Heart left ventricle (tissue), 16 donors: ENCODE data around the gene RGS17. TPM values are rescaled to one million over a fixed set of nuclear protein-coding genes. Genes with fewer than 3 reads are reported as not detected.
"Not testable (repeated sequence)": the region's sequence is repeated elsewhere in the genome, so short reads cannot be mapped to it uniquely, and the experiment has no call there.

Experiments
- ATAC-seq, 4 donors: fragments of 200-7000 bp; cut with Tn5 transposase; one replicate each; pipeline ENCODE4 v1.9.1; 2020 to 2022; ENCODE audit warnings: moderate library complexity in 4 of 4, mild to moderate bottlenecking in 3 of 4, moderate number of reproducible peaks in 1 of 4
- DNase-seq, 5 donors: peaks; one replicate each; pipeline ENCODE4 v3.0.0-alpha.2; 2020
- H3K27ac ChIP-seq, 12 donors: fragments of 200-600 bp; sonication (generic) in 4 of 12; one replicate each; pipeline versions ENCODE4 v1.5.0 to v1.8.0; 2016 to 2022; ENCODE audit warnings: mild to moderate bottlenecking in 2 of 12
- H3K27me3 ChIP-seq, 9 donors: fragments of 200-600 bp; sonication (generic) in 2 of 9; one replicate each; pipeline versions ENCODE4 v1.5.1 to v1.8.0; 2016 to 2022; ENCODE audit warnings: mild to moderate bottlenecking in 3 of 9
- H3K36me3 ChIP-seq, 9 donors: fragments of 200-600 bp; sonication (generic) in 2 of 9; one replicate each; pipeline versions ENCODE4 v1.5.0 to v1.8.0; 2018 to 2022; ENCODE audit warnings: mild to moderate bottlenecking in 2 of 9
- H3K4me1 ChIP-seq, 12 donors: fragments of 200-600 bp; sonication (generic) in 4 of 12; one replicate each; pipeline versions ENCODE4 v1.5.0 to v1.8.0; 2016 to 2022; ENCODE audit warnings: mild to moderate bottlenecking in 3 of 12
- H3K4me3 ChIP-seq, 12 donors: fragments of 200-600 bp; sonication (generic) in 4 of 12; one replicate each; pipeline versions ENCODE4 v1.5.0 to v1.8.0; 2017 to 2022; ENCODE audit warnings: mild to moderate bottlenecking in 9 of 12, moderate library complexity in 4 of 12
- H3K9me3 ChIP-seq, 12 donors: fragments of 200-600 bp; sonication (generic) in 4 of 12; one replicate each; pipeline versions ENCODE4 v1.5.0 to v1.8.0; 2016 to 2022; ENCODE audit warnings: mild to moderate bottlenecking in 1 of 12
- CTCF ChIP-seq, 12 donors: fragments of 200-600 bp; sonication (generic) in 4 of 12; IDR thresholded peaks; one replicate each; pipeline versions ENCODE4 v1.5.0 to v1.8.0; 2018 to 2022; ENCODE audit warnings: antibody characterized with exemption in 12 of 12, mild to moderate bottlenecking in 5 of 12
- POLR2A ChIP-seq, 2 donors: fragments of 450-650 bp; IDR thresholded peaks; one replicate each; pipeline ENCODE4 v1.6.1; 2017; ENCODE audit warnings: antibody characterized with exemption in 2 of 2, mild to moderate bottlenecking in 2 of 2, moderate library complexity in 2 of 2
- WGBS, 4 donors: extraction: QIAGEN DNeasy Blood & Tissue Kit in 2 of 4; methylation state at CpG; one replicate each; pipeline versions ENCODE4 v1.1.5 to v1.1.7; 2013 to 2018; 5-methylcytosine and 5-hydroxymethylcytosine counted together
- intact Hi-C, 10 donors: fragments of 100-400 bp; cut with DNase I; formaldehyde crosslinking; loops; one replicate each; pipeline versions ENCODE4 v1.11.1 to v1.14.2; 2022
- polyA plus RNA-seq, 2 donors: library from polyadenylated mRNA; stranded (reverse); fragments of 200-250 nt; gene quantifications; one replicate each; pipeline ENCODE4 v1.2.3, GENCODE V29; 2013
- total RNA-seq, 9 donors: library from RNA; depleted of rRNA in 2 of 9; stranded (reverse); fragments of >200 nt in 2 of 9; fragmentation: NEBNext Ultra II Directional in 3 of 9; extraction: Animal tissue kit (Norgen Biotek cat#: 25700) in 3 of 9; gene quantifications; one replicate each; pipeline versions ENCODE4 v1.1.0 to v1.2.4, GENCODE V29; 2016 to 2023
- donor health status: ischemic (EF 13 %, LVEDD 7.1; RV severe dilation, severe dysfunction).
- donor health status: healthy with polysubstance abuse.
- donor health status: DM: no; HTN: yes; CAD: no.
- donor health status: DM: no; HTN: no; CAD: no.
- donor health status: ischemic (EF 25% LVEDD 6.9; RV normal size, moderate dysfunction).
- donor health status: ischemic (EF 25% LVEDD 5.7; RV mildly dilated, moderate dysfunction).
- donor health status: healthy.
- donor health status: DM: yes; HTN: yes; CAD: no.
- donor health status: ischemic (EF 35%, LVEDD 5.7; RV mildly dilated, moderate dysfunction).
- donor health status: nonischemic (EF 11% LVEDD 7.7; RV severe dilation, severe dysfunction).
- donor health status: DM: yes; HTN: yes; CAD: no.
- donor health status: PGD.
- donor health status: ischemic (EF 29% LVEDD 5.4; RV normal size, mild dysfunction).
- donor health status: nonischemic (EF 23%, LVEDD 6.1; RV moderate dilation, normal function).

The RGS17 gene
- total and polyA plus RNA-seq, 11 donors, result under 0.01 to 0.53 (median 0.19) TPM; not detected in 1

- peaks cover 0 to 52% (median 41%) of the 10 kb centered on the region in 9 donors for H3K36me3 ChIP-seq
Measured at GRCh38 chr6:152969688-152970418, 161.2 kb downstream of the RGS17 start.

GRCh38 chr6:152966168-152966894 lies 164.8 kb downstream of the RGS17 start:
- WGBS, 4 donors, result 85 to 95% (median 91%) methylated on average over 13 to 15 of the region's 15 CpGs
- intact Hi-C loops, result not testable (repeated sequence)

More at GRCh38 chr6:152969688-152970418, 161.2 kb downstream of the RGS17 start:
- intact Hi-C loops, result no loop called here
- Histone ChIP-seq H3K4me3 (no peak overlapping the region), H3K4me1 (peaks cover 0 to 6% (median 0%) of the 10 kb centered on the region in 12 donors), H3K27me3 (no peaks in the 10 kb centered on the region), H3K27ac (no peak overlapping the region), H3K9me3 (peaks cover 0 to 11% (median 0%) of the 10 kb centered on the region in 12 donors)
- TF ChIP-seq CTCF (IDR thresholded peaks at IDR 0.05) (no peak), POLR2A (IDR thresholded peaks at IDR 0.05) (no peak)
- DNase-seq (no peak), ATAC-seq (no peak)
- 92 to 96% (median 96%) methylated on average over 6 of the region's 6 CpGs for WGBS, 4 donors

GRCh38 chr6:152959333-152959732 lies 171.7 kb downstream of the RGS17 start:
- no peak for ATAC-seq
- Histone ChIP-seq H3K27me3 (no peaks in the 10 kb centered on the region), H3K27ac (no peak overlapping the region), H3K36me3 (no peaks in the 10 kb centered on the region), H3K9me3 (peaks cover 0 to 12% (median 0%) of the 10 kb centered on the region in 12 donors), H3K4me3 (no peak overlapping the region), H3K4me1 (no peaks in the 10 kb centered on the region)
- TF ChIP-seq POLR2A (IDR thresholded peaks at IDR 0.05) (no peak), CTCF (IDR thresholded peaks at IDR 0.05) (no peak)
- intact Hi-C loops, result loop anchor here in 4 of 10 donors (10.0 kb wide), 4 partner anchors 55 to 215 kb away; partner anchors contain the start of gene VIP (in 1 of the 4)
- no peak for DNase-seq
- 92 to 93% (median 92%) methylated on average over 24 of the region's 24 CpGs for WGBS, 4 donors

More at GRCh38 chr6:152966168-152966894, 164.8 kb downstream of the RGS17 start:
- H3K27ac ChIP-seq, DNase-seq, H3K27me3 ChIP-seq, H3K4me1 ChIP-seq, H3K4me3 ChIP-seq, ATAC-seq: not testable (repeated sequence)
- H3K36me3 ChIP-seq, result peaks cover 0 to 22% (median 13%) of the 10 kb centered on the region in 9 donors
- H3K9me3 ChIP-seq, result peaks cover 0 to 18% (median 0%) of the 10 kb centered on the region in 12 donors

GRCh38 chr6:152957796-152958195 lies 173.3 kb downstream of the RGS17 start:
- TF ChIP-seq CTCF (IDR thresholded peaks at IDR 0.05), result no peak
- 59 to 77% (median 65%) methylated on average over 1 of the region's 1 CpG for WGBS, 4 donors
- no peaks in the 10 kb centered on the region for H3K27me3 ChIP-seq
- DNase-seq, result no peak
- no peak overlapping the region for H3K4me3 ChIP-seq
- H3K9me3 ChIP-seq, result peaks cover 0 to 11% (median 0%) of the 10 kb centered on the region in 12 donors
- ATAC-seq, result no peak
- H3K27ac ChIP-seq, result no peak overlapping the region
- intact Hi-C loops, result loop anchor here in 4 of 10 donors (10.0 kb wide), 4 partner anchors 57 to 213 kb away; partner anchors contain the start of gene VIP (in 1 of the 4)
- no peaks in the 10 kb centered on the region for H3K36me3 ChIP-seq
- H3K4me1 ChIP-seq, result no peaks in the 10 kb centered on the region

Other genes with a start within 250 kb of the RGS17 start
- gene FBXO5, start 148.2 kb downstream of the RGS17 start, total RNA-seq, result 1 to 10 TPM; 1.1 to 5.1 (median 2.1) TPM
- 1 to 10 TPM in 1 of 2 donors, under 1 TPM in 1; 0.65 to 1.7 TPM for gene FBXO5, start 148.2 kb downstream of the RGS17 start, polyA plus RNA-seq
- gene MTRF1L, start 128.6 kb downstream of the RGS17 start, total RNA-seq, result 10 to 100 TPM; 17.0 to 33.0 (median 22.7) TPM
- 10 to 100 TPM; 14.8 to 24.3 TPM for gene MTRF1L, start 128.6 kb downstream of the RGS17 start, polyA plus RNA-seq